CD4-positive, alpha-beta T cell treated with Interferon alpha-2 for 1 hour (primary cell): ENCODE data around the gene TNS4.
A peak's percentile ranks its signal among the peaks of the same experiment; 100 is the strongest.

Experiments
- DNase-seq, 2 donors: peaks; one replicate each; pipeline ENCODE4 v3.0.0-alpha.2; 2020 to 2022

TNS4 gene

DNA sequence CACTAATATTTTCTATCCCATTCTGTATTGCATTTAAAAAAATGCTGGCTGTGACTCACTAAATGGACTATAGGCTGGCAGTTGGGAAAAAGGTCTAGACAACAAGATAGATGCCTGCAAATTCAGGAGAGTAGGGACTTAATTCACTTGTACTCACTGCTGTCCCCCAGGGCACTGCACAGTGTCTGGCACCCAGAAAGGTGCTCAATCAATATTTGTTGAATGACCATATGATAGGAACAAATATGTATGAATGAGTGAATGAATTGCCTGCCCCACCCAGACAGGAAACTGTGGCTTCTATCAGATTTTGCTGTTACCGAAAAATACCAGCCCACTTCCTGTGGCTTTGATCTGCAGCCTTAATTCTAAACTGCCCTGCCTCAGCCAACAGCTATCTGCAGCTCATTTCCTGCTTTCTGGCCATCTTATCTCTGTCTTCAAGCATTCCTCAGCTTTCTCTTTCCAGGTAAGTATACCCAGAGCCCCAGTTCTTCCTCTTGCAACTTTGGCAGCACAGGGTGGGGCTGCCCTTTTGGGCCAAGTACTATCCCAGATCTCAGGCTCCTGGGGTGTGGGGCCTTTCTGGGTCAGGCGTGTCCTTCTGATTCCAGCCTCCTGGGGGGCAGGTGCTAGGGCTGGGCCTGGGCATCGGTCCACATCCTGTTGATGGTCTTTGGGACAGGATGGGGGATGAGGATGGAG is 15.3 kb upstream of the TNS4 start:
- DNase-seq: peak; percentile 67 to 85

- DNase-seq: peak in 1 of 2 donors; percentile 63
Observed at GRCh38 chr17:40515491-40516041, 14.1 kb upstream of the TNS4 start.

DNA sequence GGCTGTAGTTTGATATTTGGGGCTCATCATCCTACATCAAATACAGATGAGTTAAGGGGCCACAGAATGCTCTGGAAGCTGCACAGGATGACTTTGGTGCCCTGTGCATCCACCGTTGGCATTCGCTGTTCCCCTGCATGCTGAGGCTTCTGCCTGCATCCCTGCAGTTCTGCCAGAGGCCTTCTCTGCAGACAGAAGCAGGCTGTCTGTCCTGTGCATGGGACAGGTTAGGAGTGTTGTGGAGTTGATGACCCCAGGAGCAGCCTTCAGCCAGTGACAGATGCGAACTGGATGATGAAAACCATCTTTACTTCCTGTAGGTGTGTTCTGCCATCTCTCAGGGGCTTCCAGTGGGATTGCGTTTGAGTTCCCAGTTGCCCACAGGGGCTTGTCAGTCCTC is 13.6 kb upstream of the TNS4 start:
- no peak for DNase-seq

- no peak for DNase-seq
Observed at GRCh38 chr17:40514013-40514875, 12.8 kb upstream of the TNS4 start.

- no peak for DNase-seq
Observed at GRCh38 chr17:40511667-40512220, 10.3 kb upstream of the TNS4 start.

- DNase-seq: no peak
Observed at GRCh38 chr17:40511136-40511535, 9.7 kb upstream of the TNS4 start.

- no peak for DNase-seq
Observed at GRCh38 chr17:40510328-40510648, 8.9 kb upstream of the TNS4 start.

- DNase-seq: no peak
Observed at GRCh38 chr17:40509626-40510327, 8.4 kb upstream of the TNS4 start.

GRCh38 chr17:40506786-40507185 is 5.4 kb upstream of the TNS4 start:
- no peak for DNase-seq

DNA sequence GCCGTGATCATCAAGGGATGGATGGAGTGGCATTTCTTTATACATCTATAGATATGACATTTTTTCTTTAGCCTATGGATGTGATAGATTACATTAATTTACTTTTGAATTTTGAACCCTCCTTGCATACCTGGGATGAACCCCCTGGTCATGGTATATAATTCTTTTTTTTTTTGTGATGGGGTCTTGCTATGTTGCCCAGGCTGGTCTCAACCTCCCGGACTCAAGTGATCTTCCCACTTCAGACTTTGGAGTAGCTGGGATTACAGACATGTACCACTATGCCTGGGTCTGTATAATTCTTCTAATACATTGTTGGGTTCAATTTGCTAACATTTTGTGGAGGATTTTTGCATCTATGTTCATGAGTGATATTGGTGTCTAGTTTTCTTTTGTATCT is 1.7 kb upstream of the TNS4 start:
- DNase-seq: no peak

- DNase-seq: no peak
Observed at GRCh38 chr17:40502716-40503115, 1.3 kb upstream of the TNS4 start.

DNA sequence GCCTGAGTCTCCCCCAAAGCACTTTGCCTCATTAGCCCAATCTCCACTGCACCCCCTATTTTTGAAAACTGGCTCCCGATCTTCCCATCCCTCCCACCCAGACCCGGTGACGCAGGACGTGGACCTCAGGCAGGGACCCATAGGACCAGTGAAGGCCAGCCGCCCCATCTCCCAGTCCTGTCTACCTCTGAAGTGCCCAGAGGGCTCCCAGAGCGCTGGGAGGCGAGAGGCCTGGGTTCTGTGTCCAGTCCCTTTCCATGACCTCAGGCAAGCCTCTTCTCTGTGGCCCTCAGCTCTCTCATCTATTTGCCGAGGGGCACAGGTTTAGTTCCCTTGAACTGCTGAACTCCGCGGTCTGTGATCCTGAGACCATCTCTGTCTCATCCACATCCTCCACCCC is 714 bp downstream of the TNS4 start:
- no peak for DNase-seq

GRCh38 chr17:40500190-40500589 is 1.2 kb downstream of the TNS4 start:
- DNase-seq: no peak

DNA sequence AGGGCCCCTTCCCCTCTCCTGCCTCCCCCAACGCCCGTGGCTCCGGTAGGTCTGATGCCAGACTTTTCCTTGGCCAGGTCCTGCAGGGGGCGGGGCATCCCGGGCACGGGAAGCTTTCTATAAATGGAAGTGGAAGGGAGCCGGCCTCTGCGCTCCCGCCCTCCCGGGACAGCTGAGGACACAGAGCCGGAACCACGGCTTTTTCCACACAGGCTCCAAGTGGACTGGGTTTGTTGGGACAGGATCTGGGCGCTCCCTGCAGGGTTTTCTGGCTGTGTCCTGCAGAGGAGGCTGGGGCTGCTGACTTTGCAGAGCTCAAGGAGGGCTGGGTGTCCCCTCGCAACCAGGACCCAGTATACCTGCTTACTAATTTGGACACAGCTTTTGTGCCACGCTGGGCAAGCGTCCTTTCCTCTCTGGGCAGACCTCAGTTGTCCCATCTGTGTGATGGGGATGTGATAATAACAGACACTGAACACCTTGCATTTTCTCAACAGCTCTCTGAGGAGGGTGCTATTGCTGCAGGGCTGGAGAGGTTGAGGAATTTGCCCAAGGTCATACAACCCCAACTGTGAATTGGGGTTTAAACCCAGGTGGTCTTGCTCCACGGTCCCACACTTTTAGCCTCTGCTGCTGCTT is 1.8 kb downstream of the TNS4 start:
- DNase-seq: no peak

DNA sequence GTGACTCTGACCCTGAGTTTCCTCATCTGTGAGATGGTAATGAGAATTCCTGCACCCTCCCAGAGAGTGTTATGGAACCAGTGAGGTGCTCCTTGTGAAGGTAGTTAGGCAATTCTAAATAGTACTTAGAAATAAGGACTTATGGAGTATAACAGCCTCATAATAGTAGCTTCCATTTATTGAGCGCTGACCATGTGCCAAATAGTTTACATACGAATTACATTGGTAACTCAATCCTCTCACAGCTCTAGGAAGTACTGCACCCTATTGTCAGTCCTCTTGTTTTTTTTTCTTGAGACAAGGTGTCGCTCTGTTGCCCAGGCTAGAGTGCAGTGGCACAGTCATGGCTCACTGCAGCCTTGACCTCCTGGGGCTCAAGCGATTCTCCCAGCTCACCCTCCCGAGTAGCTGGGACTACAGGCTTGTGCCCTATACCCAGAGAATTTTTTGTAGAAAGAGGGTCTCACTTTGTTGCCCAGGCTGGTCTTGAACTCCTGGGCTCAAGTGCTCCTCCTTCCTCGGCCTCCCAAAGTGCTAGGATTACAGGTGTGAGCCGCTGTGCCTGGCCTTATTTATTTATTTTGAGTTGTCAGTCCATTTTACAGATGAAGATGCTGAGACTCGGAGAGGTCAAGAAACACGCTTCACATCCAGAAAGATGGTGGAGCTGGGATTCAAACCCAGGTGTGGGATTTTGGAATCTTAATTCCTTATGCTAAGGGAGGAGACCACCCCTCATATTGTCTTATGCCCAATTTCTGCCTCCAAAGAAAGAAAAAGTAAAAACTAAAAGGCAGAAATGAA is 2.9 kb downstream of the TNS4 start:
- no peak for DNase-seq

DNA sequence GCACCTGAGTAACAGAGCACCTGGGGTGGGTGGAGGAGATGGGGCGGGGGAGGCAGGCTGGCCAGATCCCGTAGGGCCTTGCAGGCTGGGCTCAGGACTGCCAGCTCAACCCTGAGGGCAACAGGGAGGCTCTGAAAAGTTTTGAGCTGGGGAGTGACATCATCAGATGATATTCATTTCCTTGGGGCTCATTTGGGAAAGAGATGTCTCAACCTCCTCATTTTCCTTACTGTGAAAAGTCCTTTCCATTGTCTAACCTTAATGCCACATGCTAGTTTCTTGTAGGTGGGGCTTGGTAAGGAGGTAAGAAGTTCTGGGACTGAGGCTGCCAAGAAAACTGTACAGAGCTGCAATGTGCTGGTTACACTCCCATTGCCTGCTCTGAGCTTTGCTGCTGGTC is 3.7 kb downstream of the TNS4 start:
- DNase-seq: no peak

DNA sequence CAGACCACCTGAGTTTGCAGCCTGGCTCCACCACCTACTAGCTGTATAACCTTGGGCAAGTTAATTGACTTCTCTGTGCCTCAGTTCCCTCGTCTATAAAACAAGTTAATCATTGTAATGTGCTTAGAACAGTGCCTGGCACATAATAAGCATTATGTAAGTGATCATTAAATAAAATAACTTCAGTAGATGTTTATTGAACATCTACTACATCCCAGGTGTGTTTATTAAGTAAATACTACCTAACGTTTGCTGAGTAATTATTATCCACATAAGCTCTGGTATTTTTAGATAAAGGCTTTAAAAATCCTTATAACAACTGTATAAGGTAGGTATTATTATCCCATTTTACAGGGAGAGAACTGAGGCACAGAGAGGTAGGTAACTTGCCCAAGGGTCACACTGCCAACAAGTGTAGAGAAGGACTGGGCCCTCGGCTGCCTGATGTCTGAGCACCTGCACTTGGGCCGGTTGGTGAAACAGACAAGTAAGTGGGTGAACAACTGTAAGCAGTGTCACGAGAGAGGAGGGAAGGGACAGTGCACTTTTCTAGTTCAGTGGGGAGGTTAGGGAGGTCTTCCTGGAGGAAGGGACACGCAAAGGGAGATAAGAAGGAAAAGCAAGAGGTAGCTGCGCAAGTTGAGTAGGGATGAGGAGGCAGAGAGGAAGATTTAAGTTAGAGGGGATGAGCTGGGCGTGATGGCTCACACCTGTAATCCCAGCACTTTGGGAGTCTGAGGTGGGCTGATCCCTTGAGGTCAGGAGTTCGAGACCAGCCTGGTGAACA is 4.6 kb downstream of the TNS4 start:
- no peak for DNase-seq

GRCh38 chr17:40496170-40496569 is 5.3 kb downstream of the TNS4 start:
- DNase-seq: no peak

DNA sequence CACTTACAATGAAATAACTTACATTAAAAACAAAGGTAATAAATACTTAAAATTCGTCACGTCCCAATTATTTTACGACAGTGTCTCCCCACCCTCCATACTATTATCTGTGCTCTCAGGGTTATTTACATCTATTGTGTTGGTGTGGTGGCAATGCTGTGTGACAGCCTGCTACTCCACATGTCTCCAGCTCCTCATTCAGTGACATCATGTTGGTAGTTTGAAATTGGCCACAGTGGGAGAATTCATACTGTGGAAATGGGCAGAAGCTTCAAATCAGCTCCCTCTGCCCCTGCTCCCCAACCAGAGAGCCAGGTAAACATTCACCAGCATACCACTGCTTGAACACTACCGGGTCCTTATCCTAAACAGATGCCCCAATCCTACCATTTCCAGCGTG is 6.3 kb downstream of the TNS4 start:
- DNase-seq: no peak

- DNase-seq: no peak
Observed at GRCh38 chr17:40493697-40494096, 7.7 kb downstream of the TNS4 start.

DNA sequence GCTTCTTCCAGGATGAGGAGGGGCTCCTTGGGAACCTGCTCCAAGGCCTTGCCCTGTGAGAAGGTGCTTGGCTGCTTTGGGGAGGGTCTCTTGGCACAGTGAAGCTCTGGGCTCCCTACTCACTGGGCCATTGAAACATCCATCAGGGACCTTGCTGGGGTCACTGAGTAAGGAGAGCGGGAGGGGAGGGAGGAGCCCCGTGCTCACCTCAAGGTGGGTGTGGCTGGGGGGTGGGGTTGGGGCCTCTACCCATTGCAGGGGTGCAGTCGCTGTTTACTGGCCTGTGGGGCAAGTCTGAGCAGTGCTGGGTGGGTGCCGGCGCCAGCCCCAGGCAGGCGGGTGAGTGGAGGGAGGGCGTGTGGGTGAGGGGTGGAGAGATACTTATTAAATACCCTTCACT is 9.9 kb downstream of the TNS4 start:
- no peak for DNase-seq
